K562 (cell line): ENCODE data around the gene KRTAP1-4. TPM values are rescaled to one million over a fixed set of nuclear protein-coding genes. Genes with fewer than 3 reads are reported as not detected.

Source experiments
- ATAC-seq: fragments of 200-7000 bp; cut with Tn5 transposase; 3 replicates; pipeline ENCODE4 v1.9.1; 2020; ENCODE audit warnings: moderate library complexity
- BruUV-seq: library from RNA; stranded (reverse); fragments of 400-500 nt; replicated peaks from 2 replicates; lab custom pipeline; 2021; lab: Mats Ljungman, UMichigan
- CTCF ChIA-PET: fragments of 300-600 bp; formaldehyde crosslinking; extraction: SDS; loops from one replicate; lab custom pipeline; 2021; ENCODE audit warnings: low intra/inter-chr PET ratio; lab: Yijun Ruan, JAX
- POLR2A ChIA-PET: fragments of 300-600, 350-650 bp; sonication (Branson Sonifier 250); formaldehyde crosslinking; extraction: SDS; loops from one replicate; lab custom pipeline; 2021; ENCODE audit warnings: antibody characterized with exemption, inconsistent platforms; lab: Yijun Ruan, JAX
- DNase-seq, 4 experiments: peaks; one replicate each; pipeline versions ENCODE4 v3.0.0 to v3.0.0-alpha.2; 2011 to 2018; ENCODE audit warnings: low spot score in 3 of 4, mixed read lengths in 3 of 4; ENCODE audit errors: extremely low read depth in 1 of 4
- FAIRE-seq: peaks from 2 replicates; lab custom pipeline; 2011; peaks lifted over from hg19 to GRCh38; lab: Jason Lieb, UNC
- H2AFZ ChIP-seq: 2 replicates; pipeline ENCODE4 v1.6.0; 2011; ENCODE audit warnings: low read depth, low read length, control low read depth, inconsistent platforms
- H3K27ac ChIP-seq: fragments of 200-600 bp; 3 replicates; pipeline ENCODE4 v1.8.0; 2011; ENCODE audit warnings: low read depth, mild to moderate bottlenecking, control low read depth, inconsistent platforms, low read length, moderate library complexity, mixed read lengths; ENCODE audit errors: extremely low read depth
- H3K27me3 ChIP-seq, 2 experiments: fragments of 300-600 bp in 1 of 2; 2 replicates in 1 of 2; 3 replicates in 1 of 2; pipeline versions ENCODE4 v1.6.0 to v1.8.0; 2011; ENCODE audit warnings: inconsistent platforms in 2 of 2, low read length in 2 of 2, mild to moderate bottlenecking in 1 of 2, mixed read lengths in 1 of 2, moderate library complexity in 1 of 2; ENCODE audit not compliant: control insufficient read depth in 2 of 2, insufficient read depth in 2 of 2
- H3K36me3 ChIP-seq: fragments of 300-600 bp; 3 replicates; pipeline ENCODE4 v1.8.0; 2011; ENCODE audit warnings: mild to moderate bottlenecking, low read length, inconsistent platforms; ENCODE audit not compliant: control insufficient read depth, insufficient read depth
- H3K4me1 ChIP-seq, 2 experiments: fragments of 200-600 bp in 1 of 2; replicated peaks in 1 of 2; 2 replicates in 1 of 2; 3 replicates in 1 of 2; pipeline versions ENCODE4 v1.5.1 to v1.8.0; 2011; ENCODE audit warnings: inconsistent platforms in 2 of 2, low read length in 2 of 2, mild to moderate bottlenecking in 1 of 2, mixed read lengths in 1 of 2, moderate library complexity in 1 of 2; ENCODE audit not compliant: control insufficient read depth in 2 of 2, insufficient read depth in 2 of 2
- H3K4me2 ChIP-seq: 2 replicates; pipeline ENCODE4 v1.6.1; 2011; ENCODE audit warnings: low read length, control low read depth, inconsistent platforms, mixed read lengths; ENCODE audit not compliant: insufficient read depth
- H3K4me3 ChIP-seq: fragments of 200-600 bp; sonication (generic), shearing (Covaris generic); 2 replicates; pipeline ENCODE4 v1.5.1; 2016; ENCODE audit warnings: control low read depth, inconsistent platforms
- H3K79me2 ChIP-seq: fragments of 200-600 bp; 3 replicates; pipeline ENCODE4 v1.8.0; 2011; ENCODE audit warnings: low read length, inconsistent platforms; ENCODE audit not compliant: control insufficient read depth, insufficient read depth
- H3K9ac ChIP-seq, 2 experiments: 2 replicates each; pipeline versions ENCODE4 v1.6.0 to v1.6.1; 2011; ENCODE audit warnings: low read depth in 2 of 2, low read length in 2 of 2, control low read depth in 1 of 2, inconsistent platforms in 1 of 2, mild to moderate bottlenecking in 1 of 2, mixed read lengths in 1 of 2; ENCODE audit not compliant: insufficient read depth in 1 of 2
- H3K9me1 ChIP-seq: one replicate; pipeline ENCODE4 v1.6.0; 2011; ENCODE audit warnings: inconsistent platforms, mild to moderate bottlenecking, low read length, moderate library complexity; ENCODE audit not compliant: control insufficient read depth, insufficient read depth
- H3K9me3 ChIP-seq: replicated peaks from 2 replicates; pipeline ENCODE4 v1.5.1; 2011; ENCODE audit warnings: low read depth, low read length, inconsistent platforms; ENCODE audit not compliant: control insufficient read depth, insufficient read depth
- H4K20me1 ChIP-seq: replicated peaks from 2 replicates; pipeline ENCODE4 v1.6.1; 2011; ENCODE audit warnings: low read length, inconsistent platforms, mixed read lengths; ENCODE audit not compliant: control insufficient read depth, insufficient read depth
- CEBPB ChIP-seq: fragments of 450-650 bp; IDR thresholded peaks from 2 replicates; pipeline ENCODE4 v1.6.1; 2016; ENCODE audit warnings: missing genetic modification characterization, missing compliant biosample characterization
- CHCHD3 ChIP-seq: fragments of 250-450 bp; sonication (Bioruptor Pico); IDR thresholded peaks from 2 replicates; pipeline ENCODE4 v2.1.2; 2022; ENCODE audit warnings: mild to moderate bottlenecking
- CXXC5 ChIP-seq: fragments of 250-450 bp; sonication (Bioruptor Pico); IDR thresholded peaks from 2 replicates; pipeline ENCODE4 v1.8.0; 2022; ENCODE audit warnings: inconsistent platforms, mild to moderate bottlenecking, moderate library complexity
- ETV1 ChIP-seq: fragments of 450-650 bp; conservative IDR thresholded peaks from 2 replicates; pipeline ENCODE4 v1.6.1; 2016; ENCODE audit warnings: missing genetic modification characterization, control low read depth, low read depth, missing compliant biosample characterization
- GABPA ChIP-seq: fragments of 200-800 bp; sonication (Bioruptor generic); conservative IDR thresholded peaks from 2 replicates; pipeline ENCODE4 v1.6.1; 2016; ENCODE audit warnings: low read depth, missing genetic modification characterization, missing compliant biosample characterization
- SUPT5H ChIP-seq: fragments of 450-650 bp; IDR thresholded peaks from 2 replicates; pipeline ENCODE4 v1.6.1; 2016
- TAF7 ChIP-seq: fragments of 450-650 bp; IDR thresholded peaks from 2 replicates; pipeline ENCODE4 v1.6.1; 2016; ENCODE audit warnings: missing genetic modification characterization, missing compliant biosample characterization
- ZNF444 ChIP-seq: fragments of 250-450 bp; sonication (Bioruptor Pico); IDR thresholded peaks from 2 replicates; pipeline ENCODE4 v1.4.0; 2020; ENCODE audit warnings: mild to moderate bottlenecking, moderate library complexity
- ZNF561 ChIP-seq: fragments of 450-650 bp; formaldehyde crosslinking; conservative IDR thresholded peaks from 2 replicates; pipeline ENCODE4 v1.4.0; 2020; ENCODE audit warnings: mild to moderate bottlenecking, moderate library complexity
- WGBS: fragments of 100-300 bp; shearing (Covaris generic); methylation state at CpG from one replicate; pipeline ENCODE4 v1.1.6; 2016; ENCODE audit warnings: low coverage, mixed read lengths; ENCODE audit not compliant: insufficient coverage; ENCODE audit errors: missing lambda C conversion rate; 5-methylcytosine and 5-hydroxymethylcytosine counted together
- in situ Hi-C: fragments of 300-500 bp; cut with MboI; formaldehyde crosslinking; loops from 4 replicates; pipeline ENCODE4 v1.15.0; 2018; ENCODE audit warnings: inconsistent platforms, mixed read lengths
- intact Hi-C: fragments of 100-400 bp; cut with micrococcal nuclease; formaldehyde crosslinking; loops from 2 replicates; pipeline ENCODE4 v1.14.2; 2022
- polyA plus RNA-seq, 8 experiments: library from polyadenylated mRNA; depleted of rRNA in 4 of 8; stranded (reverse) in 5 of 8; unstranded in 3 of 8; fragments of >200 nt; fragmentation: Nextera tagmentation in 2 of 8; fragmentation: Illumina TruSeq in 1 of 8; extraction: Ambion mirVana in 2 of 8; extraction: Trizol in 1 of 8; gene quantifications; 2 replicates each; pipeline versions ENCODE4 v1.2.1 to v1.2.3, GENCODE V29; 2011 to 2014; ENCODE audit warnings: inconsistent platforms in 1 of 8, missing spikeins in 1 of 8
- total RNA-seq, 7 experiments: library from RNA; depleted of rRNA in 6 of 7; stranded (reverse); fragments of >200 nt in 6 of 7; fragmentation: Illumina TruSeq in 2 of 7; extraction: Trizol in 2 of 7; gene quantifications; 2 replicates each; pipeline versions ENCODE4 v1.2.1 to v1.2.3, GENCODE V29; 2011 to 2021; ENCODE audit warnings: low replicate concordance in 1 of 7
- TF ChIP-seq, protein P1 (sequence below): fragments of 450-650 bp; formaldehyde crosslinking; IDR thresholded peaks from 2 replicates; pipeline ENCODE4 v1.4.0; 2022; ENCODE audit warnings: mild to moderate bottlenecking, moderate library complexity
- TF ChIP-seq, protein P2 (sequence below): sonication (generic); formaldehyde crosslinking; IDR thresholded peaks from 2 replicates; pipeline ENCODE4 v1.9.0; 2022; ENCODE audit warnings: mild to moderate bottlenecking, missing genetic modification reagents

Gene KRTAP1-4
- total and polyA plus RNA-seq, 9 of the 15 experiments (the other 6 are each of a cell fraction or from before 2014, with no cell fraction given): not detected

DNA sequence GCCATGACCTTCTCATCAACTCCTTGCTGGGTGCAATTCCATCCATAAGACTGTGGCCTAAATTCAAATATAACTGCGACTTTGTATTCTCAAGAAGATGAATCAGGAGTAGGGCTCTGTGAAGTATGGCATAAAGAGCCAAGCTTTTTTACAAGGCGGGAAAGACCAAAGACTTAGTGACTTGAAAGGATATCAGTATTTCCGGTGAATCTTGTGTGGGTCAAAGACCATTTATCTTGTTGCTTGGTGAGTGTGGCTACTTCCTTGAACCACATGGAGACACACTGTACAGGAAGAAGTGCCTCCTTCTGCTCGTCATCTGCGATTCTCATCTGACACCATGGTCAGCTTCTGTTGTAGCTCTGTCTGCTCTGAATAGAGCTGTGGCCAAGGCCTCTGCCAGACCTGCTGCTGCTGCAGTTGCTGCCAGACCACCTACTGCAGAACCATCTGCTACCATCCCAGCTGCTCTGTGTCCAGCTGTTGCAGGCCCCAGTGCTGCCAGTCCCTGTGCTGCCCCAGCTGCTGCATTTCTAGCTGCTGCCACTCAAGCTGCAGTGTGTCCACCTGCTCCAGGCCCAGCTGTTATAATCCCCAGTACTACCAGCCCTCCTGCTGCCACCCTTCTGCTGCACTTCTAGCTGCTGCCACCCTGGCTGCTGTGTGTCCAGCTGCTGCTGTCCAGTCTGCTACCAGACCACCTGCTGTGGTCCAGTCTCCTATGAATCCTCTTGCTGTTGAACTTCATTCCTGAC is 41.8 kb upstream of the KRTAP1-4 start:
- in situ Hi-C loops (no loop called here), intact Hi-C loops (no loop called here)
- 5% methylated on average over 5 of the region's 5 CpGs for WGBS
- DNase-seq: no peak
- Histone ChIP-seq H3K4me3 (no peak overlapping the region), H3K4me2 (no peak overlapping the region), H3K36me3 (no peaks in the 10 kb centered on the region), H3K27ac (no peak overlapping the region), H3K9me1 (no peaks in the 10 kb centered on the region), H3K4me1 (peaks cover 0 to under 1% of the 10 kb centered on the region in 2 experiments; a peak in 1 of 5 replicates), H3K9me3 (no peaks in the 10 kb centered on the region), H2AFZ (no peak overlapping the region), H4K20me1 (no peaks in the 10 kb centered on the region), H3K9ac (no peak overlapping the region), H3K79me2 (no peaks in the 10 kb centered on the region), H3K27me3 (no peaks in the 10 kb centered on the region; a peak in 1 of 5 replicates)
- POLR2A ChIA-PET: interaction anchor here (0.6 to 0.8 kb wide), 3 partner anchors 34 to 366 kb away, joined by 3 to 4 read pairs (median 3); no protein-coding TSS in a partner anchor
- TF ChIP-seq CXXC5 (CRISPR knock-in tag): no peak
- peak; percentile 40; the same call in 1 of the 2 replicates for TF ChIP-seq ETV1 (tag)
- TF ChIP-seq CEBPB (tag): no peak
- TF ChIP-seq ZNF561: no peak
- TF ChIP-seq TAF7 (tag): no peak
- peak; percentile 58 for TF ChIP-seq GABPA (tag)
- no peak for TF ChIP-seq ZNF444
- no peak for TF ChIP-seq CHCHD3 (CRISPR knock-in tag)
- TF ChIP-seq, protein P1, sequence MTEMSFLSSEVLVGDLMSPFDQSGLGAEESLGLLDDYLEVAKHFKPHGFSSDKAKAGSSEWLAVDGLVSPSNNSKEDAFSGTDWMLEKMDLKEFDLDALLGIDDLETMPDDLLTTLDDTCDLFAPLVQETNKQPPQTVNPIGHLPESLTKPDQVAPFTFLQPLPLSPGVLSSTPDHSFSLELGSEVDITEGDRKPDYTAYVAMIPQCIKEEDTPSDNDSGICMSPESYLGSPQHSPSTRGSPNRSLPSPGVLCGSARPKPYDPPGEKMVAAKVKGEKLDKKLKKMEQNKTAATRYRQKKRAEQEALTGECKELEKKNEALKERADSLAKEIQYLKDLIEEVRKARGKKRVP (CRISPR knock-in tag): no peak
- TF ChIP-seq, protein P2, sequence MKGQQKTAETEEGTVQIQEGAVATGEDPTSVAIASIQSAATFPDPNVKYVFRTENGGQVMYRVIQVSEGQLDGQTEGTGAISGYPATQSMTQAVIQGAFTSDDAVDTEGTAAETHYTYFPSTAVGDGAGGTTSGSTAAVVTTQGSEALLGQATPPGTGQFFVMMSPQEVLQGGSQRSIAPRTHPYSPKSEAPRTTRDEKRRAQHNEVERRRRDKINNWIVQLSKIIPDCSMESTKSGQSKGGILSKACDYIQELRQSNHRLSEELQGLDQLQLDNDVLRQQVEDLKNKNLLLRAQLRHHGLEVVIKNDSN (CRISPR knock-in tag): no peak
- TF ChIP-seq SUPT5H: no peak
- CTCF ChIA-PET: no interaction called here
- no peak for FAIRE-seq
- no peak for ATAC-seq
- no TSS peak for BruUV-seq
